Mesodermal cell (in vitro differentiated cells): ENCODE data around the gene RGS12.

Experiments used
- H3K27ac ChIP-seq: 2 replicates; pipeline ENCODE4 v1.7.0; 2013; ENCODE audit warnings: mild to moderate bottlenecking, low read depth, low read length, moderate library complexity; ENCODE audit not compliant: severe bottlenecking
- H3K36me3 ChIP-seq: 2 replicates; pipeline ENCODE4 v1.7.1; 2013; ENCODE audit warnings: mild to moderate bottlenecking, low read length, moderate library complexity; ENCODE audit not compliant: control insufficient read depth, insufficient read depth
- H3K4me1 ChIP-seq: one replicate; pipeline ENCODE4 v1.7.1; 2013; ENCODE audit warnings: mild to moderate bottlenecking, low read length; ENCODE audit not compliant: insufficient read depth, control insufficient read depth, poor library complexity, severe bottlenecking
- H3K4me3 ChIP-seq: 2 replicates; pipeline ENCODE4 v1.7.0; 2013; ENCODE audit warnings: low read length, control low read depth, mild to moderate bottlenecking; ENCODE audit not compliant: insufficient read depth, poor library complexity, severe bottlenecking; ENCODE audit errors: extremely low read depth
- H3K9me3 ChIP-seq: 2 replicates; pipeline ENCODE4 v1.7.1; 2013; ENCODE audit warnings: mild to moderate bottlenecking, low read length, moderate library complexity; ENCODE audit not compliant: control insufficient read depth
- WGBS, 2 experiments: methylation state at CpG; one replicate each; pipeline ENCODE4 v1.1.5; 2013; ENCODE audit warnings: missing lambda C conversion rate in 2 of 2; ENCODE audit not compliant: insufficient coverage in 2 of 2; 5-methylcytosine and 5-hydroxymethylcytosine counted together

The RGS12 gene

GRCh38 chr4:3324093-3324815 is 31.4 kb downstream of the RGS12 start:
- 72 to 80% methylated on average over 16 of the region's 18 CpGs for WGBS, 2 experiments
- Histone ChIP-seq H3K27ac (no peak overlapping the region), H3K4me1 (peaks cover 4% of the 10 kb centered on the region), H3K4me3 (no peak overlapping the region), H3K9me3 (peaks cover 4% of the 10 kb centered on the region), H3K36me3 (peaks cover 25% of the 10 kb centered on the region)

GRCh38 chr4:3328814-3329663 is 36.2 kb downstream of the RGS12 start:
- H3K4me3 ChIP-seq = no peak overlapping the region

GRCh38 chr4:3329887-3330286 is 37.1 kb downstream of the RGS12 start:
- H3K4me3 ChIP-seq = no peak overlapping the region
- H3K27ac ChIP-seq = no peak overlapping the region
- H3K36me3 ChIP-seq = peaks cover 14% of the 10 kb centered on the region
- H3K9me3 ChIP-seq = no peaks in the 10 kb centered on the region
- 94% methylated on average over 3 of the region's 3 CpGs; no CpG with 5 or more reads in 1 of the 2 experiments for WGBS, 2 experiments
- H3K4me1 ChIP-seq = peaks cover 6% of the 10 kb centered on the region

More at GRCh38 chr4:3328814-3329663, 36.2 kb downstream of the RGS12 start:
- peaks cover 6% of the 10 kb centered on the region for H3K4me1 ChIP-seq
- no peak overlapping the region for H3K27ac ChIP-seq
- H3K36me3 ChIP-seq = peaks cover 20% of the 10 kb centered on the region
- H3K9me3 ChIP-seq = peaks cover 4% of the 10 kb centered on the region
- 97% methylated on average over 7 of the region's 10 CpGs for WGBS, 2 experiments

GRCh38 chr4:3330707-3331106 is 37.9 kb downstream of the RGS12 start:
- Histone ChIP-seq H3K36me3 (peaks cover 14% of the 10 kb centered on the region), H3K27ac (no peak overlapping the region), H3K4me3 (no peak overlapping the region), H3K4me1 (peaks cover 6% of the 10 kb centered on the region), H3K9me3 (no peaks in the 10 kb centered on the region)
- WGBS, 2 experiments = 83 to 100% methylated on average over 1 of the region's 5 CpGs

- WGBS, 2 experiments = 90 to 97% methylated on average over 20 of the region's 23 CpGs
- H3K27ac ChIP-seq = no peak overlapping the region
- peaks cover 14% of the 10 kb centered on the region for H3K36me3 ChIP-seq
- H3K4me1 ChIP-seq = peaks cover 6% of the 10 kb centered on the region
- no peak overlapping the region for H3K4me3 ChIP-seq
- no peaks in the 10 kb centered on the region for H3K9me3 ChIP-seq
These were observed 38.9 kb downstream of the RGS12 start for GRCh38 chr4:3331511-3332394.

GRCh38 chr4:3332498-3332897 is 39.7 kb downstream of the RGS12 start:
- WGBS, 2 experiments = 77 to 93% methylated on average over 4 to 6 of the region's 9 CpGs
- Histone ChIP-seq H3K4me1 (peaks cover 6% of the 10 kb centered on the region), H3K27ac (no peak overlapping the region), H3K36me3 (peaks cover 9% of the 10 kb centered on the region), H3K4me3 (no peak overlapping the region), H3K9me3 (no peaks in the 10 kb centered on the region)

GRCh38 chr4:3334316-3334715 is 41.5 kb downstream of the RGS12 start:
- no peaks in the 10 kb centered on the region for H3K9me3 ChIP-seq
- H3K27ac ChIP-seq = no peak overlapping the region
- H3K4me1 ChIP-seq = peaks cover 6% of the 10 kb centered on the region
- WGBS, 2 experiments = no CpG with 5 or more reads among the region's 3 CpGs
- H3K4me3 ChIP-seq = no peak overlapping the region
- H3K36me3 ChIP-seq = peaks cover 6% of the 10 kb centered on the region

GRCh38 chr4:3335385-3335784 is 42.6 kb downstream of the RGS12 start:
- Histone ChIP-seq H3K4me1 (peaks cover 5% of the 10 kb centered on the region), H3K36me3 (peaks cover 6% of the 10 kb centered on the region), H3K9me3 (no peaks in the 10 kb centered on the region), H3K4me3 (no peak overlapping the region), H3K27ac (no peak overlapping the region)
- WGBS, 2 experiments = 87 to 95% methylated on average over 8 to 9 of the region's 10 CpGs

GRCh38 chr4:3335982-3336381 is 43.2 kb downstream of the RGS12 start:
- 97 to 100% methylated on average over 5 to 6 of the region's 7 CpGs for WGBS, 2 experiments
- no peak overlapping the region for H3K27ac ChIP-seq
- no peak overlapping the region for H3K4me3 ChIP-seq
- peaks cover under 1% of the 10 kb centered on the region for H3K36me3 ChIP-seq
- H3K4me1 ChIP-seq = no peaks in the 10 kb centered on the region
- no peaks in the 10 kb centered on the region for H3K9me3 ChIP-seq
